Testis (tissue), 3 donors: ENCODE data around the gene LMO2. TPM values are rescaled to one million over a fixed set of nuclear protein-coding genes. Genes with fewer than 3 reads are reported as not detected.

Experiments
- DNase-seq: peaks from one replicate; pipeline ENCODE4 v3.0.0-alpha.2; 2019
- H3K27ac ChIP-seq, 2 donors: fragments of 200-600 bp; sonication (generic); one replicate each; pipeline ENCODE4 v1.5.1; 2019
- H3K27me3 ChIP-seq: fragments of 200-600 bp; sonication (generic); one replicate; pipeline ENCODE4 v1.5.1; 2019
- H3K36me3 ChIP-seq: fragments of 200-600 bp; sonication (generic); one replicate; pipeline ENCODE4 v1.5.1; 2017; ENCODE audit warnings: low read depth; ENCODE audit errors: missing control alignments
- H3K4me1 ChIP-seq: fragments of 200-600 bp; sonication (generic); one replicate; pipeline ENCODE4 v1.5.1; 2019
- H3K4me3 ChIP-seq, 2 donors: fragments of 200-600 bp; sonication (generic); one replicate each; pipeline ENCODE4 v1.5.1; 2017 to 2019
- H3K9me3 ChIP-seq: fragments of 200-600 bp; sonication (generic); one replicate; pipeline ENCODE4 v1.5.1; 2017
- CTCF ChIP-seq, 3 experiments: fragments of 450-650 bp in 2 of 3; fragments of 200-600 bp in 1 of 3; sonication (generic) in 1 of 3; IDR thresholded peaks; one replicate each; pipeline ENCODE4 v1.5.1; 2016 to 2019; ENCODE audit warnings: antibody characterized with exemption in 3 of 3, mild to moderate bottlenecking in 2 of 3, moderate library complexity in 1 of 3
- POLR2A ChIP-seq: fragments of 450-650 bp; IDR thresholded peaks from one replicate; pipeline ENCODE4 v1.6.1; 2017; ENCODE audit warnings: antibody characterized with exemption, mild to moderate bottlenecking, moderate library complexity
- WGBS, 2 donors: methylation state at CpG; one replicate each; pipeline ENCODE4 v1.1.5; 2018; 5-methylcytosine and 5-hydroxymethylcytosine counted together
- intact Hi-C: fragments of 100-400 bp; cut with DNase I; formaldehyde crosslinking; loops from one replicate; pipeline ENCODE4 v1.15.1; 2023; ENCODE audit warnings: low total_unique reads
- polyA plus RNA-seq: library from polyadenylated mRNA; stranded (reverse); fragments of 350-450 nt; fragmentation: Illumina TruSeq; extraction: RNeasy Lipid Tissue Mini Kit (QIAGEN cat#74804); gene quantifications from one replicate; pipeline ENCODE4 v1.2.3, GENCODE V29; 2014; ENCODE audit warnings: low read depth, low replicate concordance; ENCODE audit not compliant: insufficient read depth
- total RNA-seq, 2 donors: library from RNA; depleted of rRNA; stranded (reverse); fragments of >200 nt; gene quantifications; one replicate each; pipeline ENCODE4 v1.2.3, GENCODE V29; 2016

LMO2 gene
- total and polyA plus RNA-seq, 3 donors from 2014 or later, result 6.5 to 18.3 (median 8.1) TPM

GRCh38 chr11:33832676-33833075, 59.2 kb downstream of the LMO2 start:
- TF ChIP-seq POLR2A (no peak), CTCF (IDR thresholded peaks at IDR 0.05) (no peak)
- DNase-seq, result no peak
- WGBS, 2 donors, result 68 to 80% methylated on average over 16 of the region's 16 CpGs
- Histone ChIP-seq H3K27me3 (no peaks in the 10 kb centered on the region), H3K27ac (no peak overlapping the region), H3K9me3 (no peaks in the 10 kb centered on the region), H3K36me3 (no peaks in the 10 kb centered on the region), H3K4me1 (peaks cover 8% of the 10 kb centered on the region), H3K4me3 (no peak overlapping the region)
- intact Hi-C loops, result no loop called here

GRCh38 chr11:33830903-33831648, 60.8 kb downstream of the LMO2 start:
- Histone ChIP-seq H3K27ac (no peak overlapping the region), H3K4me1 (peaks cover 8% of the 10 kb centered on the region), H3K36me3 (no peaks in the 10 kb centered on the region), H3K9me3 (no peaks in the 10 kb centered on the region), H3K4me3 (no peak overlapping the region), H3K27me3 (no peaks in the 10 kb centered on the region)
- no peak for TF ChIP-seq CTCF (IDR thresholded peaks at IDR 0.05)
- no peak for TF ChIP-seq POLR2A
- intact Hi-C loops, result no loop called here
- WGBS, 2 donors, result 53 to 70% methylated on average over 3 to 6 of the region's 6 CpGs
- DNase-seq, result no peak

GRCh38 chr11:33829430-33830141, 62.3 kb downstream of the LMO2 start:
- no peaks in the 10 kb centered on the region for H3K9me3 ChIP-seq
- WGBS, 2 donors, result 18% methylated on average over 10 of the region's 10 CpGs
- no peak for TF ChIP-seq POLR2A
- peak; percentile 43 to 70 (median 67) for TF ChIP-seq CTCF (IDR thresholded peaks at IDR 0.05)
- peaks cover 8% of the 10 kb centered on the region for H3K4me1 ChIP-seq
- no peaks in the 10 kb centered on the region for H3K27me3 ChIP-seq
- no peaks in the 10 kb centered on the region for H3K36me3 ChIP-seq
- peak overlapping the region; percentile 2 to 46 for H3K4me3 ChIP-seq
- DNase-seq, result peak; percentile 71
- intact Hi-C loops, result no loop called here
- no peak overlapping the region for H3K27ac ChIP-seq

GRCh38 chr11:33828604-33829429, 63.1 kb downstream of the LMO2 start:
- DNase-seq, result no peak
- Histone ChIP-seq H3K4me1 (peaks cover 8% of the 10 kb centered on the region), H3K9me3 (no peaks in the 10 kb centered on the region), H3K27me3 (no peaks in the 10 kb centered on the region), H3K27ac (no peak overlapping the region), H3K36me3 (no peaks in the 10 kb centered on the region), H3K4me3 (peak overlapping the region; percentile 2 to 46)
- no peak for TF ChIP-seq POLR2A
- no peak for TF ChIP-seq CTCF (IDR thresholded peaks at IDR 0.05)
- intact Hi-C loops, result no loop called here
- WGBS, 2 donors, result 5 to 16% methylated on average over 25 to 56 of the region's 56 CpGs
